Cardiac muscle cell (in vitro differentiated cells and primary cell): ENCODE results near the gene CTDSP1. TPM values are rescaled to one million over a fixed set of nuclear protein-coding genes. Genes with fewer than 3 reads are reported as not detected.

Source experiments
- DNase-seq, 2 donors: peaks; one replicate each; pipeline versions ENCODE4 v3.0.0 to v3.0.0-alpha.2; 2010 to 2017; ENCODE audit warnings: low read depth in 1 of 2, low spot score in 1 of 2
- H3K27ac ChIP-seq: fragments of 200-600 bp; sonication (generic); 2 replicates; pipeline ENCODE4 v1.5.1; 2016
- H3K27me3 ChIP-seq: fragments of 200-600 bp; sonication (generic); 2 replicates; pipeline ENCODE4 v1.6.0; 2016; ENCODE audit warnings: control low read depth
- H3K36me3 ChIP-seq: fragments of 200-600 bp; sonication (generic); 2 replicates; pipeline ENCODE4 v1.5.1; 2016; ENCODE audit warnings: control low read depth
- H3K4me1 ChIP-seq: fragments of 200-600 bp; sonication (generic); 2 replicates; pipeline ENCODE4 v1.8.1; 2017; ENCODE audit warnings: low read depth, mild to moderate bottlenecking, mixed run types
- H3K4me3 ChIP-seq: fragments of 200-600 bp; sonication (generic); 2 replicates; pipeline ENCODE4 v1.5.1; 2016; ENCODE audit warnings: mild to moderate bottlenecking
- H3K9me3 ChIP-seq: fragments of 200-600 bp; sonication (generic); 2 replicates; pipeline ENCODE4 v1.5.1; 2017; ENCODE audit warnings: low read depth, mild to moderate bottlenecking, control low read depth
- CTCF ChIP-seq: IDR thresholded peaks from 2 replicates; pipeline ENCODE4 v1.5.1; 2012; ENCODE audit warnings: low read depth, mild to moderate bottlenecking, low read length
- polyA plus RNA-seq: library from polyadenylated mRNA; unstranded; fragments of >200 nt; fragmentation: Nextera tagmentation; extraction: Ambion mirVana; gene quantifications from 2 replicates; pipeline ENCODE4 v1.2.1, GENCODE V29; 2016
- total RNA-seq: library from RNA; depleted of rRNA; stranded (reverse); fragments of >200 nt; gene quantifications from 2 replicates; pipeline ENCODE4 v1.2.3, GENCODE V29; 2016

Gene CTDSP1
- total and polyA plus RNA-seq, 2 experiments from 2014 or later, result 35.5 to 147 TPM

- no peak for TF ChIP-seq CTCF
- Histone ChIP-seq H3K9me3 (no peaks in the 10 kb centered on the region), H3K36me3 (no peaks in the 10 kb centered on the region), H3K4me3 (no peak overlapping the region), H3K4me1 (no peaks in the 10 kb centered on the region), H3K27ac (no peak overlapping the region), H3K27me3 (no peaks in the 10 kb centered on the region)
- DNase-seq, result no peak
Observed at GRCh38 chr2:218374795-218375194, 24.9 kb upstream of the CTDSP1 start.

- Histone ChIP-seq H3K27me3 (no peaks in the 10 kb centered on the region), H3K4me1 (no peaks in the 10 kb centered on the region), H3K27ac (no peak overlapping the region), H3K4me3 (no peak overlapping the region), H3K36me3 (no peaks in the 10 kb centered on the region), H3K9me3 (no peaks in the 10 kb centered on the region)
- peak in 1 of 2 donors; percentile 80 for DNase-seq
- no peak for TF ChIP-seq CTCF
Observed at GRCh38 chr2:218375212-218375611, 24.5 kb upstream of the CTDSP1 start.

- Histone ChIP-seq H3K27ac (no peak overlapping the region), H3K4me3 (no peak overlapping the region), H3K27me3 (no peaks in the 10 kb centered on the region), H3K36me3 (no peaks in the 10 kb centered on the region), H3K4me1 (no peaks in the 10 kb centered on the region), H3K9me3 (no peaks in the 10 kb centered on the region)
- no peak for DNase-seq
- TF ChIP-seq CTCF, result no peak
Observed at GRCh38 chr2:218378053-218378452, 21.6 kb upstream of the CTDSP1 start.

- Histone ChIP-seq H3K4me1 (no peaks in the 10 kb centered on the region), H3K9me3 (no peaks in the 10 kb centered on the region), H3K36me3 (no peaks in the 10 kb centered on the region), H3K4me3 (no peak within 1 kb of the TSS), H3K27me3 (no peaks in the 10 kb centered on the region), H3K27ac (no peak within 1 kb of the TSS)
- no peak for TF ChIP-seq CTCF
- no peak for DNase-seq
Observed at GRCh38 chr2:218381916-218382366, 17.7 kb upstream of the CTDSP1 start, which contains the start of gene SLC11A1. TSS of gene SLC11A1 (plus strand) at chr2:218382273. CDS start at chr2:218382369, 96 bp downstream.

GRCh38 chr2:218382785-218383184 lies 16.9 kb upstream of the CTDSP1 start:
- Histone ChIP-seq H3K4me1 (no peaks in the 10 kb centered on the region), H3K9me3 (no peaks in the 10 kb centered on the region), H3K27me3 (no peaks in the 10 kb centered on the region), H3K27ac (no peak overlapping the region), H3K4me3 (no peak overlapping the region), H3K36me3 (no peaks in the 10 kb centered on the region)
- TF ChIP-seq CTCF, result no peak
- DNase-seq, result no peak
